ENCODE data around the gene NALCN. TPM values are rescaled to one million over a fixed set of nuclear protein-coding genes. Genes with fewer than 3 reads are reported as not detected.
A peak's percentile ranks its signal among the peaks of the same experiment; 100 is the strongest.

NALCN gene
- total and polyA plus RNA-seq, 2 experiments from 2014 or later: 0.50 to 0.87 TPM

DNA sequence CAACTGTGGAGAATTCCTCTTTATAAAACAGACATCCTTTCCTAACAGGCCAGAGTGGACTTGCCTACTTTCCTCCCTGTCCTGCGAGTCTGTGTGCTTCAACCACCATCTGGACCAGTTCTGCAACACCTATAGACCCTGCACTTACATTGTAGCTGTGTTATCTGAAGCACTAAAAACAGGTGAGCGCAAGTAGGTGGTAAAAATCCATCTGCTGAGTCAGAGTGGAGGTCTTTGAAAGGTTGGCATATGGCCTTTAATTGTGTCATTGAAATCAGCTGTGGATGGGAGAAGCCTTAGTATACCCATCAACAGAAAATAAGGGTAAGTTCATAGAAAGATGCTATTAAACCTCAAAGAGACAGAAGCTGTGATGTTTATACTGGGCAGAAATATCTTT is 7.6 kb upstream of the NALCN start:
- ATAC-seq (no peak), DNase-seq (ENCODE audit: low spot score) (no peak)
- Mint-ChIP-seq H3K36me3 (ENCODE audit: low read depth) (no peaks in the 10 kb centered on the region), H3K27ac (no peak overlapping the region), H3K4me1 (peaks cover 4% of the 10 kb centered on the region; the same call in 2 of the 3 replicates), H3K9me3 (no peaks in the 10 kb centered on the region), H3K27me3 (ENCODE audit: insufficient read depth, low read depth, poor library complexity) (peaks cover 4% of the 10 kb centered on the region), H3K4me3 (no peak overlapping the region)
- Histone ChIP-seq H3K36me3 (ENCODE audit: insufficient read depth) (no peaks in the 10 kb centered on the region), H3K4me2 (no peak overlapping the region), H3K79me2 (replicated peaks; ENCODE audit: insufficient read depth) (no peaks in the 10 kb centered on the region), H3K27me3 (ENCODE audit: insufficient read depth) (no peaks in the 10 kb centered on the region), H3K4me1 (ENCODE audit: insufficient read depth) (no peaks in the 10 kb centered on the region), H3K4me3 (no peak overlapping the region), H2AFZ (no peak overlapping the region), H3K27ac (ENCODE audit: low read depth) (no peak overlapping the region), H4K20me1 (replicated peaks; ENCODE audit: insufficient read depth) (no peaks in the 10 kb centered on the region), H3K9me2 (ENCODE audit: insufficient read depth) (no peaks in the 10 kb centered on the region; the same call in 1 of the 2 replicates), H3F3A (replicated peaks; ENCODE audit: low read depth) (no peaks in the 10 kb centered on the region)
- TF ChIP-seq POLR2AphosphoS5 (IDR thresholded peaks at IDR 0.05; ENCODE audit: low read depth): no peak
- TF ChIP-seq, protein P1, sequence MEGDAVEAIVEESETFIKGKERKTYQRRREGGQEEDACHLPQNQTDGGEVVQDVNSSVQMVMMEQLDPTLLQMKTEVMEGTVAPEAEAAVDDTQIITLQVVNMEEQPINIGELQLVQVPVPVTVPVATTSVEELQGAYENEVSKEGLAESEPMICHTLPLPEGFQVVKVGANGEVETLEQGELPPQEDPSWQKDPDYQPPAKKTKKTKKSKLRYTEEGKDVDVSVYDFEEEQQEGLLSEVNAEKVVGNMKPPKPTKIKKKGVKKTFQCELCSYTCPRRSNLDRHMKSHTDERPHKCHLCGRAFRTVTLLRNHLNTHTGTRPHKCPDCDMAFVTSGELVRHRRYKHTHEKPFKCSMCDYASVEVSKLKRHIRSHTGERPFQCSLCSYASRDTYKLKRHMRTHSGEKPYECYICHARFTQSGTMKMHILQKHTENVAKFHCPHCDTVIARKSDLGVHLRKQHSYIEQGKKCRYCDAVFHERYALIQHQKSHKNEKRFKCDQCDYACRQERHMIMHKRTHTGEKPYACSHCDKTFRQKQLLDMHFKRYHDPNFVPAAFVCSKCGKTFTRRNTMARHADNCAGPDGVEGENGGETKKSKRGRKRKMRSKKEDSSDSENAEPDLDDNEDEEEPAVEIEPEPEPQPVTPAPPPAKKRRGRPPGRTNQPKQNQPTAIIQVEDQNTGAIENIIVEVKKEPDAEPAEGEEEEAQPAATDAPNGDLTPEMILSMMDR (conservative IDR thresholded peaks at IDR 0.05; ENCODE audit: low read depth in 2 of 2): no peak

DNA sequence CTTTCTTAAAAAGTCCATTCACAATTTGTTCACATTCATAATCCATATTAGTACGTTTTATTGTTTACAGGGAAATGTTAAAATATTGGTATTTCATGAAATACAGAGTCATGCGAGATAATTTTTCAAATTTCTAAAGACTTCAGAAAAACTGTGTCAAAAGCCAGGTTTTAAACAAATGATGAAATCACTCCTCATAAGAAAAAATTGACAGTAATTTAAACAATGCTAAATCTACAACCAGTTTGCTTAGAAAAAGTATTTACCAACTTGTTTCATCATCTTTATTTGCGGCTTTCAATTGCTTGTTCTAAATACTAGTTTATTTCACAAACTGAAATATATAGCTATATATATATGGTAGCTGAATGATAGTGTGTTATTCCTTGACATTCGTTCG is 1.2 kb upstream of the NALCN start:
- peaks cover 15% of the 10 kb centered on the region for H3K27me3 Mint-ChIP-seq (ENCODE audit: insufficient read depth, low read depth, poor library complexity)

DNA sequence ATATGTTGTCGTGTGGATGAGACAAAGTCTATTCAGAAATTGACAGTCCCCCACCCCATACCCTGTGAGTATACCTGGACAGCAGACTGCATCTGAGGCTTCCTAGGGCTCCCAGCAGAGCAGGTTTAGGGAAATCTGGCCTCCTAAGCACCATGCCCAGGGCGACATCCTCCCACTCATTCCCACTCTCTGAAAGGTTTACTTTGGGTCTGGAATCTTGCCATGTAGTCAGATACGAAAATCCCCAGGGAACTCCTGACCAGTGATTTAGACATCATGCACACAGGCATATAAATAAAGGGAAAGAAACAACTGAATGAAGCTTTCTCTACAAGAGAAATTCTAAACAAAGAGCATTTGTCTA is 717 bp upstream of the NALCN start:
- Histone ChIP-seq H3K9me2 (ENCODE audit: insufficient read depth) (no peaks in the 10 kb centered on the region; the same call in 1 of the 2 replicates), H2AFZ (peak overlapping the region; percentile 99; the same call in 1 of the 2 replicates), H3K4me1 (ENCODE audit: insufficient read depth) (0 out of 2 replicates have a peak, but pooled peaks cover 3% of the 10 kb centered on the region), H3K4me2 (peak overlapping the region; percentile 86), H4K20me1 (replicated peaks; ENCODE audit: insufficient read depth) (no peaks in the 10 kb centered on the region), H3K27me3 (ENCODE audit: insufficient read depth) (peaks cover 35% of the 10 kb centered on the region), H3K27ac (ENCODE audit: low read depth) (no peak overlapping the region), H3F3A (replicated peaks; ENCODE audit: low read depth) (no peaks in the 10 kb centered on the region), H3K4me3 (peak overlapping the region; percentile 77), H3K36me3 (ENCODE audit: insufficient read depth) (no peaks in the 10 kb centered on the region; the same call in 1 of the 2 replicates), H3K79me2 (replicated peaks; ENCODE audit: insufficient read depth) (no peaks in the 10 kb centered on the region)
- H3K36me3 Mint-ChIP-seq (ENCODE audit: low read depth): no peaks in the 10 kb centered on the region
- ATAC-seq: peak; percentile 35
- peaks cover 6% of the 10 kb centered on the region; the same call in 2 of the 3 replicates for H3K4me1 Mint-ChIP-seq
- H3K4me3 Mint-ChIP-seq: peak overlapping the region; percentile 82
- no peak for DNase-seq (ENCODE audit: low spot score)
- peaks cover 15% of the 10 kb centered on the region for H3K27me3 Mint-ChIP-seq (ENCODE audit: insufficient read depth, low read depth, poor library complexity)
- TF ChIP-seq CREB1 (CRISPR knock-in tag; IDR thresholded peaks at IDR 0.05; ENCODE audit: low read depth): no peak
- TF ChIP-seq, protein P1 (conservative IDR thresholded peaks at IDR 0.05; ENCODE audit: low read depth in 2 of 2): no peak
- no peak for TF ChIP-seq POLR2AphosphoS5 (IDR thresholded peaks at IDR 0.05; ENCODE audit: low read depth)
- TF ChIP-seq, protein P2, sequence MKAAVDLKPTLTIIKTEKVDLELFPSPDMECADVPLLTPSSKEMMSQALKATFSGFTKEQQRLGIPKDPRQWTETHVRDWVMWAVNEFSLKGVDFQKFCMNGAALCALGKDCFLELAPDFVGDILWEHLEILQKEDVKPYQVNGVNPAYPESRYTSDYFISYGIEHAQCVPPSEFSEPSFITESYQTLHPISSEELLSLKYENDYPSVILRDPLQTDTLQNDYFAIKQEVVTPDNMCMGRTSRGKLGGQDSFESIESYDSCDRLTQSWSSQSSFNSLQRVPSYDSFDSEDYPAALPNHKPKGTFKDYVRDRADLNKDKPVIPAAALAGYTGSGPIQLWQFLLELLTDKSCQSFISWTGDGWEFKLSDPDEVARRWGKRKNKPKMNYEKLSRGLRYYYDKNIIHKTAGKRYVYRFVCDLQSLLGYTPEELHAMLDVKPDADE (IDR thresholded peaks at IDR 0.05): no peak
- no peak overlapping the region for H3K27ac Mint-ChIP-seq
- no peaks in the 10 kb centered on the region for H3K9me3 Mint-ChIP-seq

More for the DNA sequence above, 1.2 kb upstream of the NALCN start:
- H3K27ac Mint-ChIP-seq: no peak overlapping the region
- H3K9me3 Mint-ChIP-seq: no peaks in the 10 kb centered on the region
- Histone ChIP-seq H3K79me2 (replicated peaks; ENCODE audit: insufficient read depth) (no peaks in the 10 kb centered on the region), H3K36me3 (ENCODE audit: insufficient read depth) (no peaks in the 10 kb centered on the region; the same call in 1 of the 2 replicates), H3K4me2 (no peak overlapping the region), H3K27me3 (ENCODE audit: insufficient read depth) (peaks cover 35% of the 10 kb centered on the region), H3K4me3 (no peak overlapping the region), H4K20me1 (replicated peaks; ENCODE audit: insufficient read depth) (no peaks in the 10 kb centered on the region), H3F3A (replicated peaks; ENCODE audit: low read depth) (no peaks in the 10 kb centered on the region), H3K27ac (ENCODE audit: low read depth) (no peak overlapping the region), H3K9me2 (ENCODE audit: insufficient read depth) (no peaks in the 10 kb centered on the region; the same call in 1 of the 2 replicates), H3K4me1 (ENCODE audit: insufficient read depth) (0 out of 2 replicates have a peak, but pooled peaks cover 3% of the 10 kb centered on the region), H2AFZ (no peak overlapping the region)
- H3K4me1 Mint-ChIP-seq: peaks cover 6% of the 10 kb centered on the region; the same call in 2 of the 3 replicates
- TF ChIP-seq POLR2AphosphoS5 (IDR thresholded peaks at IDR 0.05; ENCODE audit: low read depth): no peak
- no peak for TF ChIP-seq ZNF331 (CRISPR knock-in tag; IDR thresholded peaks at IDR 0.05; ENCODE audit: low read depth)
- TF ChIP-seq JUNB (IDR thresholded peaks at IDR 0.05; ENCODE audit: unreplicated experiment): no peak
- no peaks in the 10 kb centered on the region for H3K36me3 Mint-ChIP-seq (ENCODE audit: low read depth)
- no peak for DNase-seq (ENCODE audit: low spot score)
- ATAC-seq: no peak
- no peak overlapping the region for H3K4me3 Mint-ChIP-seq
